Measurements from ENCODE around the gene ETS1.

Gene ETS1

GRCh38 chr11:128567130-128567529 lies 20.2 kb downstream of the ETS1 start:
- no peak for DNase-seq (ENCODE audit: low spot score)

GRCh38 chr11:128565881-128566280 lies 21.5 kb downstream of the ETS1 start:
- DNase-seq (ENCODE audit: low spot score) = no peak

GRCh38 chr11:128564642-128565245 lies 22.6 kb downstream of the ETS1 start:
- DNase-seq (ENCODE audit: low spot score) = no peak

GRCh38 chr11:128563942-128564641 lies 23.3 kb downstream of the ETS1 start:
- no peak for DNase-seq (ENCODE audit: low spot score)

- DNase-seq (ENCODE audit: low spot score) = no peak
These were observed 24.1 kb downstream of the ETS1 start for GRCh38 chr11:128563308-128563707.

GRCh38 chr11:128559496-128560103 lies 27.8 kb downstream of the ETS1 start:
- no peak for DNase-seq (ENCODE audit: low spot score)

GRCh38 chr11:128555606-128556005 lies 31.8 kb downstream of the ETS1 start:
- DNase-seq (ENCODE audit: low spot score) = no peak

- DNase-seq (ENCODE audit: low spot score) = no peak
These were observed 33.5 kb downstream of the ETS1 start for GRCh38 chr11:128553662-128554362.

GRCh38 chr11:128552783-128553661 lies 34.3 kb downstream of the ETS1 start:
- no peak for DNase-seq (ENCODE audit: low spot score)

- DNase-seq (ENCODE audit: low spot score) = no peak
These were observed 35.6 kb downstream of the ETS1 start for GRCh38 chr11:128551611-128552335.

- no peak for DNase-seq (ENCODE audit: low spot score)
These were observed 36.3 kb downstream of the ETS1 start for GRCh38 chr11:128551058-128551457.

- no peak for DNase-seq (ENCODE audit: low spot score)
These were observed 37.0 kb downstream of the ETS1 start for GRCh38 chr11:128550261-128550821.

- DNase-seq (ENCODE audit: low spot score) = no peak
These were observed 38.0 kb downstream of the ETS1 start for GRCh38 chr11:128549256-128549944.

- DNase-seq (ENCODE audit: low spot score) = no peak
These were observed 38.6 kb downstream of the ETS1 start for GRCh38 chr11:128548649-128549255.

- no peak for DNase-seq (ENCODE audit: low spot score)
These were observed 39.3 kb downstream of the ETS1 start for GRCh38 chr11:128547946-128548648.

GRCh38 chr11:128546916-128547315 lies 40.4 kb downstream of the ETS1 start:
- DNase-seq (ENCODE audit: low spot score) = no peak

GRCh38 chr11:128544471-128545051 lies 42.8 kb downstream of the ETS1 start:
- no peak for DNase-seq (ENCODE audit: low spot score)

- DNase-seq (ENCODE audit: low spot score) = no peak
These were observed 46.9 kb downstream of the ETS1 start for GRCh38 chr11:128540469-128540868.

GRCh38 chr11:128536506-128536905 lies 50.9 kb downstream of the ETS1 start:
- no peak for DNase-seq (ENCODE audit: low spot score)

Data from hematopoietic multipotent progenitor cell treated with erythropoietin and hydrocortisone succinate and interleukin-3 and kit ligand, for 17 days (in vitro differentiated cells).